Activated CD4-positive, alpha-beta T cell treated with anti-CD3 and anti-CD28 coated beads, Interleukin-2, amount 10 ng/mL, durations not matched to agents 24 days and 14 days (primary cell): ENCODE data around the gene TRPV2. TPM values are rescaled to one million over a fixed set of nuclear protein-coding genes. Genes with fewer than 3 reads are reported as not detected.
"Not testable (repeated sequence)": the region's sequence is repeated elsewhere in the genome, so short reads cannot be mapped to it uniquely, and the experiment has no call there.

Experiments used
- DNase-seq: peaks from one replicate; pipeline ENCODE4 v3.0.0; 2022
- H3K27ac Mint-ChIP-seq: one replicate; pipeline ENCODE4 v1.8.0; 2022; ENCODE audit warnings: mild to moderate bottlenecking, mixed read lengths
- H3K27me3 Mint-ChIP-seq: one replicate; pipeline ENCODE4 v1.8.0; 2022; ENCODE audit warnings: mixed read lengths
- H3K36me3 Mint-ChIP-seq: one replicate; pipeline ENCODE4 v1.8.0; 2022; ENCODE audit warnings: low read depth, mild to moderate bottlenecking, mixed read lengths
- H3K4me1 Mint-ChIP-seq: one replicate; pipeline ENCODE4 v1.8.0; 2021; ENCODE audit warnings: mixed read lengths
- H3K4me3 Mint-ChIP-seq: one replicate; pipeline ENCODE4 v1.8.0; 2022; ENCODE audit warnings: mild to moderate bottlenecking, moderate library complexity, mixed read lengths
- H3K9me3 Mint-ChIP-seq: one replicate; pipeline ENCODE4 v1.8.0; 2021; ENCODE audit warnings: mixed read lengths
- intact Hi-C: fragments of 100-400 bp; cut with micrococcal nuclease; formaldehyde crosslinking; loops from one replicate; pipeline ENCODE4 v1.15.1; 2023
- total RNA-seq: library from RNA; stranded (reverse); gene quantifications from 2 replicates; pipeline ENCODE4 v1.2.3, GENCODE V29; 2022

The TRPV2 gene
- total RNA-seq, 1 donor from 2014 or later: 38.7 TPM

DNA sequence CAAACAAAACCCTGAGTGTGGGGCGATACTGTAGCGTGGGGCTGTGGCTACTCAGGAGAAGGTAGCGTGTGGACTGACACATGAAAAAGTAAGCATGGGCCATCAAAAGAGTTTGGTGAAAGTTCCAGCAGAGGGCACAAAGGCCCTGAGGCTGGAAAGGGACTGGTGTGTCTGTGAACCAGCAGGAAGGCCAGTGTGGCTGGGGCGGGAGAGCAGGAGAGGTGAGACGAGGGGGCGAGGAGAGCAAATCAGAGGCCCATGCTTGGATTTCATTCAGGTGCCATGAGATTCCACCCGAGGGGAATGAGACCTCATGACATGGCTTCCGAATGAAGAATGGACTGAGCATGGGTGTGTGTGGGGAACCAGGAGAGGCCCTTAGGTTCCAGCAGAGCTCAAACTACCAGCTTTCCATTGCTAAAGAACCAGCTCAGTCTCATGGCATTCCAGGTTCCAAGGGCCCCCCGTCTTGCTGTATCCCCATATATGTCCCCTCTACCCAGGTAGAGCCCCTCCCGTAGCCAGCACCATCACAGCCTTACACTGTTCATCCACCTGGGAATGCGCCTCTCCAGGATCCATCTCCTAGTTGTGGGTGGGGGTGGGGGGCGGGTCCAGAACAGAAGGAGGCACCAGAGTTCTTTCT is 31.1 kb downstream of the TRPV2 start:
- Mint-ChIP-seq H3K27me3 (no peaks in the 10 kb centered on the region), H3K4me3 (no peak overlapping the region), H3K9me3 (peaks cover 2% of the 10 kb centered on the region), H3K27ac (peak overlapping the region; percentile 75), H3K4me1 (peaks cover 35% of the 10 kb centered on the region), H3K36me3 (peaks cover 67% of the 10 kb centered on the region)
- no peak for DNase-seq
- intact Hi-C loops: no loop called here

DNA sequence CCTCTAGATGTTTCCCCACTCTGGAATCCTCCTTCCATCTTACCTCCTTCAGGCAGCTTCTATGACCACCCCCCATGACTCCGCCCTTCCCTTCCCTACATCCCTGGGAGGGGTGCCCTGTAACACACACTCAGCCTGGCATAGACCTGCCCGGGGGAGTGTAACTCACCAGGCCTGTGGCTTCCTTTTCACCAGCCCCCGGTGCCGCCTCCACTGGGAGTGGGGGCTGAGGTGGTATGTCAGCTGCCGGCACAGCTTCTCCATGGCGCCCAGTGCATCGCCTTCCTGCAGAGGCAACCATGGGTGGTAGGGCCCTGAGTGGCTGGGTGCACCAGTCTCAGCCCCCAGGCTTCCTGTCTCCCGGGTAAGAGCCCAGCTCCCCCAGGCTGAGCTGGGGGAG is 32.3 kb downstream of the TRPV2 start:
- Mint-ChIP-seq H3K4me3 (no peak overlapping the region), H3K4me1 (peaks cover 26% of the 10 kb centered on the region), H3K27ac (no peak overlapping the region), H3K9me3 (no peaks in the 10 kb centered on the region), H3K36me3 (peaks cover 54% of the 10 kb centered on the region), H3K27me3 (no peaks in the 10 kb centered on the region)
- intact Hi-C loops: no loop called here
- DNase-seq: no peak

DNA sequence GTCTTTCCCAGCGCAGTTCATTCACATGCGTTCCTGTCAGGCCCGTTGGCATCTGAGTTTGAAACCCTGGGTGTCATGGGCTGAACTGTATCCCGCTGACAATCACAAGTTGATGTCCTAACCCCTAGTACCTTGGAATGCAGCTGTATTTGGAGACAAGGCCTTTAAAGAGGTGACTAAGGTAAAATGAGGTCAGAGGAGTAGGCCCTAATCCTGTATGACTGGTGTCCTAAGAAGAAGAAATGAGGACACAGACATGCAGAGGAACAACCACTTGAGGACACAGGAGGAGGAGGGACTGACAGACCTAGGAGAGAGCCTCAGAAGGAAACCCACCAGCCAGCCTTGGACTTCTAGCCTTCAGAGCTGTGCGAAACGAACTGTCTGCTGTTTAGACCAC is 33.1 kb downstream of the TRPV2 start:
- intact Hi-C loops: no loop called here
- Mint-ChIP-seq H3K27ac (no peak overlapping the region), H3K27me3 (no peaks in the 10 kb centered on the region), H3K4me3 (no peak overlapping the region), H3K36me3 (peaks cover 54% of the 10 kb centered on the region), H3K4me1 (peaks cover 23% of the 10 kb centered on the region), H3K9me3 (no peaks in the 10 kb centered on the region)
- no peak for DNase-seq

- intact Hi-C loops: no loop called here
- DNase-seq: no peak
- H3K4me1 Mint-ChIP-seq: peaks cover 25% of the 10 kb centered on the region
- no peaks in the 10 kb centered on the region for H3K9me3 Mint-ChIP-seq
- H3K27ac Mint-ChIP-seq: no peak overlapping the region
- H3K27me3 Mint-ChIP-seq: no peaks in the 10 kb centered on the region
- no peak overlapping the region for H3K4me3 Mint-ChIP-seq
- H3K36me3 Mint-ChIP-seq: peaks cover 51% of the 10 kb centered on the region
Measured at GRCh38 chr17:16449121-16449570, 33.8 kb downstream of the TRPV2 start.

- intact Hi-C loops: no loop called here
- H3K4me3 Mint-ChIP-seq: no peak overlapping the region
- peaks cover 22% of the 10 kb centered on the region for H3K4me1 Mint-ChIP-seq
- no peaks in the 10 kb centered on the region for H3K9me3 Mint-ChIP-seq
- no peaks in the 10 kb centered on the region for H3K27me3 Mint-ChIP-seq
- peaks cover 47% of the 10 kb centered on the region for H3K36me3 Mint-ChIP-seq
- peak overlapping the region; percentile 60 for H3K27ac Mint-ChIP-seq
- no peak for DNase-seq
Measured at GRCh38 chr17:16450028-16450427, 34.7 kb downstream of the TRPV2 start.

DNA sequence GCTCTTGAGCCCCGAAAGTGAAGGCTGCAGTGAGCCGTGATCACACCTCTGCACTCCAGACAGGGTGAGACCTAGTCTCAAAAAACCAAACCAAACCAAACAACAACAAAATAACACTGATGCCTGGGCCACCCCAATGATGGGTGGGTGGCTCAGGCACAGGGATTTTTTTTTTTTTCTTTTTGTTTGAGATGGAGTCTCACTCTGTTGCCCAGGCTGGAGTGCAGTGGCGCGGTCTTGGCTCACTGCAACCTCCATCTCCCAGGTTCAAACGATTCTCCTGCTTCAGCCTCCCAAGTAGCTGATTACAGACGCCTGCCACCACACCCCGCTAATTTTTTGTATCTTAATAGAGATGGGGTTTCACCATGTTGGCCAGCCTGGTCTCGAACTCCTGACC is 36.9 kb downstream of the TRPV2 start:
- peaks cover 39% of the 10 kb centered on the region for H3K36me3 Mint-ChIP-seq
- H3K27ac Mint-ChIP-seq, DNase-seq, H3K4me3 Mint-ChIP-seq, H3K27me3 Mint-ChIP-seq, H3K9me3 Mint-ChIP-seq, intact Hi-C loops: not testable (repeated sequence)
- peaks cover 19% of the 10 kb centered on the region for H3K4me1 Mint-ChIP-seq

DNA sequence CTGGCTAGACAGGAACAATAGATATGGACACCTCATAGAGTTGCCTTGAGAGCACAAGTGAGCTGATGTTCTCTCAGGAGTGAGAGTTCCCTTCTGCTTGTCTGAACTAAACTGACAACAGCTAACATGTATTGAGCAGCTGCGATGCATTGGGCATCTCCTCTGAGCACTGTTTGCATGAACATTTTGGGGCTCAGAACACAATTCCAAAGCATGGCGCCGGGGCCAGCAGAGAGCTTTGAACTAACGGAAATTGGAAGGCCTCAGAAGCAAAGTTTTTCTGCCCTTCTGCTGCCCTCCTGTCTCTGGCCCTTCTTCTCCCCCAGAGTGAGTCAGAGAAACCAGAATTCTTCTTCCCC is 38.1 kb downstream of the TRPV2 start:
- H3K9me3 Mint-ChIP-seq: no peaks in the 10 kb centered on the region
- intact Hi-C loops: loop anchor here (1.0 kb wide), 1 partner anchor 68 kb away; no protein-coding TSS in a partner anchor
- H3K4me3 Mint-ChIP-seq: no peak overlapping the region
- H3K27me3 Mint-ChIP-seq: no peaks in the 10 kb centered on the region
- peak overlapping the region; percentile 56 for H3K27ac Mint-ChIP-seq
- DNase-seq: no peak
- H3K4me1 Mint-ChIP-seq: peaks cover 15% of the 10 kb centered on the region
- peaks cover 31% of the 10 kb centered on the region for H3K36me3 Mint-ChIP-seq

DNA sequence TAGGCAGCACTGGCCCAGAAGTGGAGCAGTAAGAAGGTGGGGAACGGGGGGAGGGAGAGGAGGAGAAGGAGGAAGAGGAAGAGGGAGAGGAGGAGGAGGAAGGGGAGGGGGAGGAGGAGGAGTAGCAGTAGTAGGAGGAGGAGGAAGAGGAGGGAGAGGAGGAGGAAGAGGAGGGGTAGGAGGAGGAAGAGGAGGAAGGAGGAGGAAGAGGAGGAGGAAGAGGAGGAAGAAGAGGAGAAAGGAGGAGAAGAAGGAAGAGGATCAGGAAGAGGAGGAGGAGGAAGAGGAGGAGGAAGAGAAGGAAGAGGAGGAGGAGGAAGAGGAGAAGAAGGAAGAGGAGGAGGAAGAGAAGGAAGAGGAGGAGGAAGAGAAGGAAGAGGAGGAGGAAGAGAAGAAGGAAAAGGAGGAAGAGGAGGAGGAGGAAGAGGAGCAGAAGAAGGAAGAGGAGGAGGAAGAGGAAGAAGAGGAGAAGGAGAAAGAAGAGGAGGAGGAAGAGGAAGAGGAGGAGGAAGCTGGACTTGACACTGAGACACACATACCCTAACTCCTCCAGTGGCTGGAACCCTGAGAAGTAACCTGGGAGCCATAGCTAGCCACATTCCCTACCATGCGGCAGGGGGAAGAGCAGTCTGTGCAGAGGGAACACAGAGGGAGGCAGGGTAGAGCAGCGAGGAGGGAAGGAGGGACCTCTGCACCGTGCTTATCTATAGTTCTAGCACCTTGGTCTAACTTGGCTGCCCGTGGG is 40.8 kb downstream of the TRPV2 start:
- Mint-ChIP-seq H3K9me3 (no peaks in the 10 kb centered on the region), H3K36me3 (peaks cover 11% of the 10 kb centered on the region), H3K27ac (no peak overlapping the region), H3K4me3 (no peak overlapping the region), H3K4me1 (peaks cover 7% of the 10 kb centered on the region), H3K27me3 (no peaks in the 10 kb centered on the region)
- DNase-seq: no peak
- intact Hi-C loops: no loop called here

DNA sequence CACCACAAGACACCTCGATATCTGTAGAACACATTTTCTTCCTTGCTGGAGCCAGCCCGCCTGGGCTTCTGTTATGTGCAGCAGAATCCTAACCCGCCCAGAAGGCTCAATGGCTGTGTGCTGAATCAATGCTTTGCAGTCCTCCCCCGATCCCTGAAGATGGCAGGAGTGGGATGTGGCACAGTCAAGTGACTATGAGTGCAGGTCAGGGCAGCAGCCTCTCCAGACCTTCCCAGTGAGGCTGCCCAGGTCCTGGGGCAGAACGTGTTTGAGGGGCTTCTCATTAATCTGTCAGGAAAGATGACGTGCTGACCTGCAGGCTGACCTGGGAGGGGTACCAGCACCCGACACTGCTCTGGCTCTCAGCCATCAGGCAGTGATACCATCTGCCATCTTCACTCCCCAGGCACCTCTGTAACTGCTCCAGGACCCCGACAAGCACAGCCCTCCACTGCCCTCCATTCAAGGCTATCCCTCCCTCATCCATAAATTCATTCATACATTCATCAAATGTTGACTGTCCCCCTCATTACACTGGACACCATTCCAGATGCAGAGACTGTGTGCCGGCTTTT is 41.5 kb downstream of the TRPV2 start:
- no peaks in the 10 kb centered on the region for H3K9me3 Mint-ChIP-seq
- H3K27ac Mint-ChIP-seq: no peak overlapping the region
- peaks cover 11% of the 10 kb centered on the region for H3K36me3 Mint-ChIP-seq
- intact Hi-C loops: no loop called here
- H3K4me1 Mint-ChIP-seq: peaks cover 7% of the 10 kb centered on the region
- no peaks in the 10 kb centered on the region for H3K27me3 Mint-ChIP-seq
- H3K4me3 Mint-ChIP-seq: no peak overlapping the region
- no peak for DNase-seq

- Mint-ChIP-seq H3K27me3 (no peaks in the 10 kb centered on the region), H3K36me3 (peaks cover 7% of the 10 kb centered on the region), H3K4me1 (peaks cover 1% of the 10 kb centered on the region), H3K4me3 (no peak overlapping the region), H3K9me3 (no peaks in the 10 kb centered on the region), H3K27ac (peak overlapping the region; percentile 39)
- no peak for DNase-seq
- intact Hi-C loops: no loop called here
Measured at GRCh38 chr17:16459271-16459670, 43.9 kb downstream of the TRPV2 start.

- Mint-ChIP-seq H3K4me3 (no peak overlapping the region), H3K27me3 (no peaks in the 10 kb centered on the region), H3K4me1 (peaks cover 1% of the 10 kb centered on the region), H3K36me3 (peaks cover 6% of the 10 kb centered on the region), H3K9me3 (no peaks in the 10 kb centered on the region), H3K27ac (no peak overlapping the region)
- DNase-seq: no peak
- intact Hi-C loops: no loop called here
Measured at GRCh38 chr17:16459855-16460550, 44.6 kb downstream of the TRPV2 start.

- intact Hi-C loops: no loop called here
Measured at GRCh38 chr17:16460796-16461605, 45.6 kb downstream of the TRPV2 start.

GRCh38 chr17:16461606-16461866 is 46.2 kb downstream of the TRPV2 start:
- H3K27me3 Mint-ChIP-seq: no peaks in the 10 kb centered on the region
- H3K4me1 Mint-ChIP-seq: peaks cover 3% of the 10 kb centered on the region
- peaks cover 3% of the 10 kb centered on the region for H3K36me3 Mint-ChIP-seq
- no peak for DNase-seq
- no peak overlapping the region for H3K4me3 Mint-ChIP-seq
- no peak overlapping the region for H3K27ac Mint-ChIP-seq
- intact Hi-C loops: no loop called here
- no peaks in the 10 kb centered on the region for H3K9me3 Mint-ChIP-seq

More at GRCh38 chr17:16460796-16461605, 45.6 kb downstream of the TRPV2 start:
- Mint-ChIP-seq H3K4me3 (no peak overlapping the region), H3K36me3 (peaks cover 6% of the 10 kb centered on the region), H3K27me3 (no peaks in the 10 kb centered on the region), H3K9me3 (no peaks in the 10 kb centered on the region), H3K27ac (no peak overlapping the region), H3K4me1 (peaks cover 3% of the 10 kb centered on the region)
- no peak for DNase-seq
